Lung (tissue), 12 donors: ENCODE data around the gene ZBTB47. TPM values are rescaled to one million over a fixed set of nuclear protein-coding genes. Genes with fewer than 3 reads are reported as not detected.

Experiments
- ATAC-seq: fragments of 200-7000 bp; cut with Tn5 transposase; one replicate; pipeline ENCODE4 v1.9.1; 2020; ENCODE audit warnings: moderate number of reproducible peaks; ENCODE audit not compliant: insufficient read depth, low FRiP score
- DNase-seq, 3 donors: peaks; one replicate each; pipeline ENCODE4 v3.0.0-alpha.2; 2013 to 2017
- H3K27ac ChIP-seq, 2 donors: one replicate each; pipeline ENCODE4 v1.5.1; 2013; ENCODE audit warnings: mild to moderate bottlenecking in 2 of 2, moderate library complexity in 2 of 2, control low read depth in 1 of 2, inconsistent platforms in 1 of 2, low read depth in 1 of 2, low read length in 1 of 2
- H3K27me3 ChIP-seq, 3 donors: one replicate each; pipeline ENCODE4 v1.5.1; 2013; ENCODE audit warnings: low read length in 2 of 3; ENCODE audit not compliant: control insufficient read depth in 3 of 3, insufficient read depth in 3 of 3
- H3K36me3 ChIP-seq, 4 donors: one replicate each; pipeline ENCODE4 v1.5.1; 2013; ENCODE audit warnings: low read length in 4 of 4, mild to moderate bottlenecking in 1 of 4, moderate library complexity in 1 of 4; ENCODE audit not compliant: control insufficient read depth in 4 of 4, insufficient read depth in 4 of 4
- H3K4me1 ChIP-seq, 5 donors: one replicate each; pipeline ENCODE4 v1.5.1; 2013; ENCODE audit warnings: low read length in 5 of 5, mild to moderate bottlenecking in 2 of 5, moderate library complexity in 1 of 5; ENCODE audit not compliant: control insufficient read depth in 5 of 5, insufficient read depth in 5 of 5
- H3K4me3 ChIP-seq: one replicate; pipeline ENCODE4 v1.5.1; 2013; ENCODE audit warnings: mild to moderate bottlenecking, control low read depth, moderate library complexity
- H3K9ac ChIP-seq, 2 donors: one replicate each; pipeline ENCODE4 v1.5.1; 2013; ENCODE audit warnings: low read length in 2 of 2, control low read depth in 1 of 2; ENCODE audit not compliant: insufficient read depth in 1 of 2
- H3K9me3 ChIP-seq, 4 donors: one replicate each; pipeline ENCODE4 v1.5.1; 2013; ENCODE audit warnings: low read length in 3 of 4, mild to moderate bottlenecking in 1 of 4, moderate library complexity in 1 of 4; ENCODE audit not compliant: control insufficient read depth in 4 of 4, insufficient read depth in 3 of 4
- CTCF ChIP-seq: IDR thresholded peaks from 2 replicates; pipeline ENCODE4 v1.5.1; 2012; ENCODE audit warnings: mild to moderate bottlenecking; ENCODE audit errors: control extremely low read depth, extremely low read depth
- WGBS, 2 donors: extraction: QIAGEN DNeasy Blood & Tissue Kit; methylation state at CpG; one replicate each; pipeline ENCODE4 v1.1.7; 2013; 5-methylcytosine and 5-hydroxymethylcytosine counted together
- polyA plus RNA-seq, 2 donors: library from polyadenylated mRNA; stranded (reverse); fragments of 200-250 nt; gene quantifications; one replicate each; pipeline ENCODE4 v1.2.1, GENCODE V29; 2013
- total RNA-seq, 2 donors: library from RNA; depleted of rRNA in 1 of 2; stranded (reverse); fragments of >200 nt in 1 of 2; gene quantifications; one replicate each; pipeline ENCODE4 v1.2.1, GENCODE V29; 2014 to 2021
- donor health status: control.
- donor health status: control.
- donor health status: Bipolar disorder and iron deficiency.
- donor health status: healthy.
- donor health status: DM: yes; HTN: yes; CAD: no.

Gene ZBTB47
- total and polyA plus RNA-seq, 4 donors, result 8.6 to 34.1 (median 15.8) TPM

- Histone ChIP-seq H3K27me3 (peaks cover 0 to 28% (median 15%) of the 10 kb centered on the region in 3 donors), H3K4me3 (no peak overlapping the region), H3K9ac (no peak overlapping the region), H3K4me1 (peaks cover 0 to 7% (median 0%) of the 10 kb centered on the region in 5 donors), H3K9me3 (peaks cover 0 to 6% (median 0%) of the 10 kb centered on the region in 4 donors), H3K27ac (no peak overlapping the region), H3K36me3 (no peaks in the 10 kb centered on the region)
- 37 to 41% methylated on average over 79 to 80 of the region's 80 CpGs for WGBS, 2 donors
- DNase-seq, result peak in 1 of 3 donors; percentile 25
- no peak for ATAC-seq
- no peak for TF ChIP-seq CTCF
Observed at GRCh38 chr3:42685891-42686820, 32.7 kb downstream of the ZBTB47 start.

- TF ChIP-seq CTCF, result no peak
- Histone ChIP-seq H3K36me3 (no peaks in the 10 kb centered on the region), H3K4me3 (no peak overlapping the region), H3K4me1 (peaks cover 0 to 7% (median 0%) of the 10 kb centered on the region in 5 donors), H3K27ac (no peak overlapping the region), H3K9ac (no peak overlapping the region), H3K9me3 (peaks cover 0 to 6% (median 0%) of the 10 kb centered on the region in 4 donors), H3K27me3 (peaks cover 0 to 28% (median 15%) of the 10 kb centered on the region in 3 donors)
- DNase-seq (no peak), ATAC-seq (no peak)
- 90 to 94% methylated on average over 7 of the region's 7 CpGs for WGBS, 2 donors
Observed at GRCh38 chr3:42686832-42687650, 33.5 kb downstream of the ZBTB47 start.

- peaks cover 0 to 6% (median 0%) of the 10 kb centered on the region in 4 donors for H3K9me3 ChIP-seq
- TF ChIP-seq CTCF, result no peak
- H3K4me3 ChIP-seq, result no peak overlapping the region
- DNase-seq, result peak in 1 of 3 donors; percentile 9
- peaks cover 0 to 28% (median 15%) of the 10 kb centered on the region in 3 donors for H3K27me3 ChIP-seq
- H3K4me1 ChIP-seq, result peaks cover 0 to 7% (median 0%) of the 10 kb centered on the region in 5 donors
- no peak for ATAC-seq
- whole genome bisulfite sequencing, 2 donors, result 89 to 93% methylated on average over 15 of the region's 15 CpGs
- no peak overlapping the region for H3K9ac ChIP-seq
- H3K36me3 ChIP-seq, result no peaks in the 10 kb centered on the region
- H3K27ac ChIP-seq, result no peak overlapping the region
Observed at GRCh38 chr3:42688016-42688415, 34.5 kb downstream of the ZBTB47 start.
